Measurements from ENCODE around the gene MAGI2.

The MAGI2 gene

DNA sequence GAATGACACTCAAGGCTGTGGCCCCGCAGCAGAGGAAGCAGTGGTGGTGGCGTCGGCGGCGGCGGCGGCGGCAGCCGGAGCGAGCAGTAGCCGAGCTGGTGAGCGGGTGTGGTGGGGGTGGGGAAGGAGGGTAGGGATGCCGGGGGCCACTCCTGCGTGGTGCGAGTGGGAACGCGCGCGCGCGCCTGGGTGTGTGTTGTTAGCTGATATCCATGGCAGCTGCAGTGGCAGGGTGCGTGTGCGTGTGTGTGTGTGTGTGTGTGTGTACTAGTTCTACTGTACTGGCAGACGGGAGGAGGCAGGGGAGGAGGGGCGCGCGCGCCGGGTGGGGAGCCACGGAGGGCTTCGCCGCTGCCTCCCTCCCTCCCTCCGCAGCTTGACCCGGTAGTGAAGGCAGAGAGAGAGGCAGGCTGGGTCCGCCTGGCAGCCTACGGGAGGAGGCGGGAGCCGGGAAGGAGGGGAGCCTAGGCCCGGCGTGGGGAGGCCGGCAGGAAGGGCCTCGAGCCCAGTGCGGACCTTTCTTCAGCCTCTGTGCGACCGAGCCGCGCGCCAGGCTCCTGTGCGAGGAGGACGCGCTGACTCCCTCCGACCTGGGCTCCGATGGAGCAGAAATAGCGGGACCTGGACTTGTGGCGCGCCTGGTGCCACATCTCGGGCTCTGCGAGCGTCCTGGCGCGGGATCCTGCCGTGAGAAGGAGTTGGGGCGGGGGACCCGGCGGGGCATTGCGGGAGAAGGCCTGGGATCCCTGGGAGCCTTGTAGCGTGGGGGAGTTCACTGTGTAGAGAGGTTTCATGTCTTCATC is at the start of gene MAGI2:
Gene MAGI2, minus strand, starts transcription at position 110 of the 803 bp plus-strand sequence. CDS start 347 bp downstream, outside the sequence.
- DNase-seq (ENCODE audit: low spot score) = peak; percentile 83

- no peak for DNase-seq (ENCODE audit: low spot score)
Measured at GRCh38 chr7:79502151-79502550, 48.7 kb upstream of the MAGI2 start.

- no peak for DNase-seq (ENCODE audit: low spot score)
Measured at GRCh38 chr7:79500759-79501158, 47.3 kb upstream of the MAGI2 start.

GRCh38 chr7:79497728-79498127 is 44.3 kb upstream of the MAGI2 start:
- DNase-seq (ENCODE audit: low spot score) = no peak

DNA sequence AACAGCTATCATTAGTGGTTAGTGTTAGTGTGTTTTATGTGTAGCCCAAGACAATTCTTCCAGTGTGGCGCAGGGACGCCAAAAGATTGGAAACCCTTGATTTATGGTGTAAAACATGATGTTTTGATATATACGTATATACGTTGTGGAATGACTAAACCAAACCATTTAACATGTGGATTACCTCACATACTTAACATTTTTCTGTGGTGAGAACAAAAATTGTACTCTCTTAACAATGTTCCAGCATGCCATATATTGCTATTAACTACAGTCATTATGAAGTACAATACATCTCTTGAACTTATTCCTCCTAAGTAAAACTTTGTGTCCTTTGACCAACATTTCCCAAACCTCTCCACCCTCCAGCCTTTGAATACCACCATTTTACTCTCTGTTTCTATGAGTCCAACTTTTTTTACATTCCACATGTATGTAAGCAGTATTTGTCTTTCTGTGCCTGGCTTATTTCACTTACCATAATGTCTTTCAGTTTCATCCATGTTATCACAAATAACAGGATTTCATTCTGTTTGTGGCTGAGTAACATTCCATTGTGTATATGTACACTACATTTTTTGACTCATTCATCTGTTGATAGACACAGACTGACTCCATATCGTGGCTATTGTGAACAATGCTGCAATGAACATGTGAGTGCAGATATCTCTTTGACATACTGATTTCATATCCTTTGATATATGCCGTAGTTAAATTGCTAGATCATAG is 42.2 kb upstream of the MAGI2 start:
- no peak for DNase-seq (ENCODE audit: low spot score)

- no peak for DNase-seq (ENCODE audit: low spot score)
Measured at GRCh38 chr7:79494046-79494445, 40.6 kb upstream of the MAGI2 start.

GRCh38 chr7:79489371-79489770 is 35.9 kb upstream of the MAGI2 start:
- no peak for DNase-seq (ENCODE audit: low spot score)

DNA sequence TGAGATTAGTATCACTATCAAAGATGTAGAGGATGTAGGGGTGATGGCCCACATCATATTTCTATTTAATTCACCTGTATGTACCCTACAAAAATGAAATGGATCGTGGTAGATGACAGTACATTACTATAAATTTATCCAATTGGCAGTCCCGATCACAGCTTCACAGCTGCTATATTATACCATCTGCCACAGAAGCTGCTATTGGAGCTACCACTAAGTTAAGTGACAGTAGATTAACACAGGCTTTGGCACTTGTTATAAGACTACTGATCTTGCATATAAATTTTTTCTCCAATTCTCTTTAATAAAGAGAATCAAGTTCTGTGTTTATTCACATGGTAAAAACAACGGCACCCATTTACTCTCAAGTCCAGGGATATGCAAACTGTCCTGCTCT is 24.9 kb upstream of the MAGI2 start:
- DNase-seq (ENCODE audit: low spot score) = no peak

DNA sequence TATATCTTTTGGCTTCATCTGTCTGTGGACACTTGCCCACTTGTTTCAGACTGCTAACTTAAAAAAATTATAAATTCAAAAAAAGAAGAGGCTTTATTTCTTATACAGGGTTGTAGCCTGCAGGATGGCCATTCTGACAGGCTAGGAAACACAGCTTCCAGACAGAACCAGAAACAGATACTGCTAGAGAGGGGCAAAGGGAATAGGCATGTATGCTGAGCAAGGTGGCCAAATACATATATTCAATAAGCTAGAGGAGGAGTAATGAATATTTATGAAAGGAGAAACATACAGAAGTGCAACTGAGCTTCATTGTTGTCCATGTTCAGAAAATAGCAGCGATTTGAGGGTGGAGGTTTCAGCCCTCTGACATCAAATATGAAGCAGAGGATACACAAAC is 22.0 kb upstream of the MAGI2 start:
- no peak for DNase-seq (ENCODE audit: low spot score)

DNA sequence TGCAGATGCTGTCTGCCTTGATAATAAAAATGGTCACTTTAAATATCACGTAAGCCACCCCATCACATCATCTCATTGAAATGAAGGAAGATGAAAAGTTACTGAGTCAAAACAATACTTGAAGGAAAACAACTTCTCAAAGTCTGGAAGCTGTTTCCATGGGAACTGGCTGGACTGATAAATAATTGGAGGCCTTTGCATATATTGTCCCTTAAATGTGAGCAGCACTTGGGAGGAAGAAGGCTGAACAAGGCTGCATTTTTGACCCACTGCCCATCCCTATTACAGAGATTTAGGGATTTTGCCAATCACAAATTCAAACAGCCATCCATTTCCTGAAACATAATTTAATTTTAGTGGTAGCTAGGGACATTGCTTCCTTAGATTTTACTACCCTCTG is 18.2 kb upstream of the MAGI2 start:
- no peak for DNase-seq (ENCODE audit: low spot score)

- DNase-seq (ENCODE audit: low spot score) = no peak
Measured at GRCh38 chr7:79471283-79471682, 17.8 kb upstream of the MAGI2 start.

- DNase-seq (ENCODE audit: low spot score) = no peak
Measured at GRCh38 chr7:79465551-79465950, 12.1 kb upstream of the MAGI2 start.

GRCh38 chr7:79464051-79464450 is 10.6 kb upstream of the MAGI2 start:
- no peak for DNase-seq (ENCODE audit: low spot score)

DNA sequence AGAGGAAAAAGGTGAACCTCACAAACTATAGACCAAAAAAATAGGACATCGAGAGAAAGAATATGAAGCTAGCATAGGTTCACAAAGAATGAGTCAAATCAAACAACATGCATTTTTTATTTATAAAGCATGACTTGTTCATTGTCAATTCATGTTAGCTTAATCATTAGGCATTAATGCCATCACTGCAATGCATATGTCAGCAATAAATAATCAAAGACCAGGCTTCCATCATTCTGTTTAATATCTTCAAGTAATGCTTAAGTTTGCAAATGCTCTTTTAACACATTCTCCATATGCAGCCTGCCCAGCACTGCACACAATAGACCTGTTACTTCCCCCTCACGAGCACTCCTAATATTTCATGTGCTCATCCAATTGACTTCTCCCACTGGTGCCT is 8.9 kb upstream of the MAGI2 start:
- no peak for DNase-seq (ENCODE audit: low spot score)

DNA sequence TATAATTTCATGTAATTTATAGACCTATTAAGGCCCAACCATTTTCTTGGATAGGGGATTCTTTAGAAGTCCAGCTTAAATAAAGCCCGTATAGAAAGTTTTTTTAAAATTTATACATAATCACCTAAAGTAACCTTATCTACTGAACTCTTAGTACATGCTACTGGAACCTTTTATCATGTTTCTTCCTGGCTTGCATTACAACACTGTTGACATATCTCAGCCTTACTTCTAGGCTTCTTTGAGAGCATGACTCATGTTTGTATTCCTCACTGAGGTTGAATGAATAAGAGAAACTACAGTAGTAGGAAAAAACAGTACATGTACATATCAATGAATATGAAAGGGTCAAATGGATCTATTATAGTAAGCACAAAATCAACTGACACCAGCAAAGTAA is 8.2 kb upstream of the MAGI2 start:
- no peak for DNase-seq (ENCODE audit: low spot score)

DNA sequence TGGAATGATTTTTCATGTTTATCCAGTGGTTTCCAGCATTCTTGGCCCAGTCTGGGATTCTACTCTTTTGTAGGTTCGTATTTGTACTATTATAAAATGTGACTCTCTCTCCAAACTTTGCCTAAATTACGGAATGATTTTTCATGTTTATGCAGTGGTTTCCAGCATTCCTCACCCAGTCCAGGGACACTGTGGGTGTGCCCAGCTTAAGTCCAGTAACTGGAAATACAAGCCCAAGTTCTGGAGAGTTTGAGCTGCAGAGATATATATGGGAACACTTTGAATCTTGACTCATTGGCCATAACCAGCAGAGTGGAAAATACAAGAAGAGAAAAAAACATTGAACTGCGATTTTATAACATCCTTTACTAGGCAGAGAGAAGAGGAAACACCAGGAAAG is 5.9 kb upstream of the MAGI2 start:
- no peak for DNase-seq (ENCODE audit: low spot score)

DNA sequence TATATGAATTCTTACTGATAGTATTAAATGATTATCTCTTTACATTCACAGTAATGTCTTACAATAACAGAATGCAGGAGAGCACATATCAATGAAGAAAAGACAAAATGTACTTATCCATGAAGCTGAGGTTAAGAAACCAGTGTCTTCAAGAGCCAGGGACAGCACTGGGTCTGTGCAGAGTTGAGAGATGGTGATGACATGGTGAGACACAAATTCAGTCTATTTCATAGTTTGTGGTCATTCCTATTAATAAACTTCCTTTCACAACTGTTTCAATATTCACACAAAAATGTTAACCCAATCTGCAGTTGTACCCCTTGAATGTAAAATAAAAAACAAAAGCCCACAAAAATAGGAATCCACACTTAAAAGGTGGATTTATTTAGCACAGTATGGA is 5.3 kb upstream of the MAGI2 start:
- no peak for DNase-seq (ENCODE audit: low spot score)

DNA sequence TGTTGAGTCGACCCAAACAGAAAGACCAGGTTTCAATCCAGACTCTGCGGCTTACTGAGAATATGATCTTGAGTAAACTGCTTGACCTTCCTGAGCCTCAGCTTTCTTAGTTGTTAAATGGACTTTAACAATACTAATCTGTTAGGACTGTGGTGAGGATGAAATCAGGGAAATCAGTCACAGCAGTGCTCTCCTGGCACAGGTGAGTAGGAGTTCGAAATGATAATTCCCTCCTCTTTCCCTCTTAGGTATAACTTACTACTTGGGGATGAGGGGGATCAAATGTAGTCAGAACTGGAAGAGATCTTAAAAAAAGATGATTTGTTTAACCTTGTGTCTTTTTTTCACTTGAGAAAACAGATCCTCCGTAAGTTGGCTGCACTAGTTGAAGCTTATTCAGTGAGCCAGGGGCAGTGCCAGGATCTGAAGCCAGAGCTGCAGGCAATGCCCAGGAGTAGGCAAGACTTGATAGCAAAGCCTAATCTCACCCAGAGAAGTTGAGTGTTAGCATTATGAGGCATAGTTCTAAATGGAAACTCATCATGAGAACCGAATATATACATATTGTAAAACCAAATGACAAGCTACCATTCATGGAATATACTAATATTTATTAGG is 1.8 kb upstream of the MAGI2 start:
- no peak for DNase-seq (ENCODE audit: low spot score)

GRCh38 chr7:79454361-79454960 is 994 bp upstream of the MAGI2 start:
- peak; percentile 72 for DNase-seq (ENCODE audit: low spot score)

DNA sequence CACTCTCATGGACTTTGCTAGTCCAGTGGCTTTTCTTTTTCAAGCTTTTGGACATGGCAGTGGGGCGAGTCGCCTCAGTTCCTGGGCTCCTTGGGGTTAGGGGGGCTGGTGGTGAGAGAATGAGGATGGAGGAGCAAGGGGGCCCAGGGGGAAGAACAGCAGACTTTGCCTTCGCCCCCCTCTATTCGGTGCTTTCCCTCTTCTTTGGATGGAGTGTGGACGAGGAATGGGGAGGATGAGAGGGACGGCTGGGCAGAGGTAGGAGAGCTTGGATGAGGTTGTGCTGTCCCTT is 255 bp downstream of the MAGI2 start:
- DNase-seq (ENCODE audit: low spot score) = no peak

- peak; percentile 62 for DNase-seq (ENCODE audit: low spot score)
Measured at GRCh38 chr7:79452495-79453265, 787 bp downstream of the MAGI2 start.

GRCh38 chr7:79452032-79452494 is 1.4 kb downstream of the MAGI2 start:
- peak; percentile 85 for DNase-seq (ENCODE audit: low spot score)
